Gastrocnemius medialis (tissue), 4 donors: ENCODE results near the gene FAM76A.

Experiments
- CTCF ChIP-seq, 5 experiments: fragments of 450-650 bp in 3 of 5; fragments of 200-600 bp in 2 of 5; sonication (generic) in 2 of 5; IDR thresholded peaks in 4 of 5; conservative IDR thresholded peaks in 1 of 5; 1 replicate in 4 of 5; 2 replicates in 1 of 5; pipeline ENCODE4 v1.5.1; 2016 to 2019; ENCODE audit warnings: antibody characterized with exemption in 5 of 5, mild to moderate bottlenecking in 3 of 5, moderate library complexity in 3 of 5
- POLR2A ChIP-seq, 2 donors: fragments of 450-650 bp; IDR thresholded peaks; one replicate each; pipeline ENCODE4 v1.6.1; 2017; ENCODE audit warnings: antibody characterized with exemption in 2 of 2, mild to moderate bottlenecking in 2 of 2, moderate library complexity in 2 of 2

DNA sequence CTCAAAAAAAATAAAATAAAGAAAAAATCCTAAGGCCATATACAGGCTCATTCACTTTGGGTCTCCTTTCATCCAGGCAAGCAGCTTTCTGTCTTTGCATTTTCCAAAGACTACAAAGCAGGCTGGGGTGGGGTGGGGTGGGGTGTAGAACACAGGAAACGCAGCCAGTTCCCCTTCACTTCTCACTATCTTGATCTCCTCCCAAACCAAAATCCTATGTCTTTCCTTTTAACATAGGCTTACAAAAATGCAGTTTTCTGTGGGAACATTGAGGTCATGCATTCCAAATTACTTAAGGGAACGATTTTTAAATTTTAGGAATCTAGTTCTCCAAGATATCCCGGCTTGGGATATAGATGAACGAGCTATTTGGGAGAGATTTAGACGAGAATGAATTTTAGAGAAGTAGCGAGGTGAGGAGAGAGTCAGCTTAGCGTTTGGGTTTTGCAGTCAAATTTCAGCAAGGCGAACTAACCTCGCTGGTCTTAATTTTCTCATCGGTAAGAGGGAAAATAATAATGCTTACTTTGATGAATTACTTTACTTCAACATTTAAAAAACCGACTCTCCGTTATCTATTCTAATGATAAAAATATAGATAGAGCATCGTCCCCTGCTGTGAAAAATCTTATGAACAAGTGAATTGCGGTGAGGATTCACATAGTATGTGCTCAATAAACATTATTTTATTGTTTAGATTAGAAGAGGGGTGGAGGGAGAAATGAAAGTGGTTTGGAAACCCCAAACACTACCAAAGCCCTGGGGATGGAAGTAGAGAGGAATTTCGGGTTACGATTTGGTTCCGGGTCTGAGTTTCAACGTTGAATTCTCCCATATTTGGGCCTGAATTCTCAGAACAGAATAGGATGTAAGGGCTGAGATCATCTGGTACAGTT is 46.5 kb downstream of the FAM76A start:
- TF ChIP-seq CTCF (IDR thresholded peaks at IDR 0.05 in 4 of 5, conservative IDR thresholded peaks at IDR 0.05 in 1 of 5) (no peak), POLR2A (IDR thresholded peaks at IDR 0.05) (no peak)
